Nucleus accumbens (tissue), 56 donors: ENCODE measurements around the gene COL25A1.
"Not testable (repeated sequence)": the region's sequence is repeated elsewhere in the genome, so short reads cannot be mapped to it uniquely, and the experiment has no call there.

Experiments
- DNase-seq, 56 donors: peaks; one replicate each; lab custom pipeline; 2025; lab: John Stamatoyannopoulos, UW

Gene COL25A1

DNA sequence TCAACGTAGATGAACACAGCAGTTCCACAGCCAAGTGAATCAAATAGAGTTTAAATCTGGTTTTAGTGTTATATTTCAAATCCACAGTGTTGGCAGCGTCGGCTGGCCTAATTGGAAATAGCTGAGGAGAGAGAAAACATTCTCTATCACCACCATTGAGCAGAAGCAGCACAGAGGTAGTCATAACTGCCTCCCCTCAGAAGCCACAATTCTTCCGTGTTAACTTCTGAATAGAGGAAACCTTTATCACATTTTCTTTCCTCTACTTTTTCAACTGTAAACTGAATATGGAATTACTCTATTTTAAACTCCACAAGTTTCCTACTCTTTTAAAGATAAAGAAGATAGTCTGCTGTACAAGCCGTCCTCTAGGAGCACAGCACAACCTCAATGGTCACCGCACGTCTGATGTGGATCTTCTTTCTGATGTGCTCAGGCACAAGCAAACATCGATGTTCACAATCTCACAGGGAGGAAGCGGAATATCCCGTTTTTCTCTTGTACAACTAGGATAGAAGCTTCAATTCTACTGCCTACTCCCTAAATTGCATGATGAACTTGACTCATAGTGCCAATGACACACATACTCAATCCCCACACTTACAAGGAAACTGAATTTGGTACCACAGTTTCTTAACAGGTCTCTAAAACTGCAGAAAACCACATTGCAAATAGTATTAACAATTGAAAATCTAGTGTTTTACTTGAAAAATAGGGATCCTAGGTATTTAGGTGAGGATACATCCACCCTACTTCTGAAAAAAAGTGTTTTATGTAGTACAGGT is 321.8 kb downstream of the COL25A1 start:
- no peak for DNase-seq

DNA sequence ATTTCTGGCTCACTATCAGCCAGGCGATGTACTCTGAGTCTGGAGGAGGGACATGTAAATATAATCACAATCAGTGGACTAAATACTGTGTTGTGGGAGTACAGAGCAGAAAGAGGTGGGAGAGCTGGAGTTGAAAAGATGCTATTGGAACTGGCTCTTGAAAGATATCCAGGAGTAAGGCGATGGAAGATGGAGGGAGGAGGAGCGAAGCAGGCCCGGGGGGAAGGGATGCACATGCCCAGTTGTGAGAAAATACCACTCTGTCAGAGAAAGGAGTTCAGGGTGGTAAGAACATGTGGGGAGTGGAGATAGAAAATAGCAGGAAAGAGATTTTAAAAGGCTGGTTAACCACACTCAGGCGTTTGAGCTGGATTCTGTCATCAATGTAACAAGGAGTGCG is 322.7 kb downstream of the COL25A1 start:
- DNase-seq = no peak

DNA sequence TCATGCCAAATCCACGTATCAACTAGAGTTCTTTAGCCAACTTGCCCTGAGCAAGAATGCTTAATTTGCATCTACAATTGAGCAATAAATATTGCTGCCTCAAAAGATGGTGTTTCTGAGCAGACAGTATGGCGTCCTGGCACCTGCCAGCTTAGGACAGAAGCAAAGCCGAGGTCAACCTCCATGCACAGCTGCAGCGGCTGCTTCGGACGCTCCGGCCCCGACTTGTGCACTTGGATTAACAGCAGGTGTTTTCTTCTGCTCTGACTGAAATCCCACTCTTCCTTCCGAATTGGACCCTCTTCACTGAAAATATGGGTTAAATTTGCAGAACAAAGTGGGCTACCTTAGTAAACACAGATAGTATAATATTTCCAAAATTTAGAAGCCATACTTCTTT is 324.4 kb downstream of the COL25A1 start:
- DNase-seq = no peak

DNA sequence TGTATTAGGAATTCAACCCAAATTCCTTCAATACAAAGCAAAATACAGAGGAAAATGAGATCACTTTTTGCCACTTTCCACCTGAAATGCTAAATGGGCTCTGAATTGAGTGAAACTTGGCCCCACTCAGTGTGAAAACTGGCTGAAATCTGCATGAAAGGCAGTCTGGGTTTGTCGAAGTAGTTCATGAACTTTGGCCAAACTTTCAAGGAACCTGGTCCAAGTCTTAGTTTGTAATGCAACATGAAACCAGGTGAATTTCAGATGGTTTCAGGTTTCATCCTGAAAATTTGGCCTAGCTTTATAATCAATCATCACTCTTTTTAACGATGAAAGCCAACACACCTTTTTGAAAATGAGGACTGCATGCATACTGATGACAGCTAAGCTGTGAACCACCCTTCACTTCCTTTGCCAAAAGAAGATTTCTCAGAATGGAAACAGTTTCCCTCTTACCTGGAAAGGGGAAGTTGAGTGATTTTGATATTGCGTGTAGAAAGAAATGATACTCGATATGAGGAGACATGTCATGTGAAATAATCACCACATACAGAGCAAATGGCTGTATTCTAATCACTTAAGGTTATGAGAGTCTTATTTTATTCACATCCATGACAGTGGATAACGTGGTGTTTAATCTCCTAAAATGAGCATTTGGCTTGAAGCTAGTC is 329.7 kb downstream of the COL25A1 start:
- no peak for DNase-seq

DNA sequence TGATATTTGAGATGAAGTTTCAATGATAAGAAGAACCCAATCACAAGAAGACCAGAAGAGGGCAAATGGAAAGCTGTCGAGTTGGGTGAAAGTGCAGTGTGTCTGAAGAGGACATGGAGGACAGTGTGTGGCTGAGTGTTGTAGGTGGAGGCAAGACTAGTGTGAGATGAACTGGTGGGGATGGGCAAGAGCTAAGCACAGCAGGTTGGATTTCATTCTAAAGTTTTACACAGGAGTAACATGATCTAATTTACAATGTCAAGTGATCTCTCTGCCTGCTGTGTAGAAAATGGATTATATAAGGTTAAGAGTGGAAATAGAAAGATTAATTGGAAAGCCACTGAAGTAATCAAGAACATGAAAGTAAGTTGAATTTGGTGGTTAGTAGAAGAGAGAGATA is 331.0 kb downstream of the COL25A1 start:
- DNase-seq = no peak

DNA sequence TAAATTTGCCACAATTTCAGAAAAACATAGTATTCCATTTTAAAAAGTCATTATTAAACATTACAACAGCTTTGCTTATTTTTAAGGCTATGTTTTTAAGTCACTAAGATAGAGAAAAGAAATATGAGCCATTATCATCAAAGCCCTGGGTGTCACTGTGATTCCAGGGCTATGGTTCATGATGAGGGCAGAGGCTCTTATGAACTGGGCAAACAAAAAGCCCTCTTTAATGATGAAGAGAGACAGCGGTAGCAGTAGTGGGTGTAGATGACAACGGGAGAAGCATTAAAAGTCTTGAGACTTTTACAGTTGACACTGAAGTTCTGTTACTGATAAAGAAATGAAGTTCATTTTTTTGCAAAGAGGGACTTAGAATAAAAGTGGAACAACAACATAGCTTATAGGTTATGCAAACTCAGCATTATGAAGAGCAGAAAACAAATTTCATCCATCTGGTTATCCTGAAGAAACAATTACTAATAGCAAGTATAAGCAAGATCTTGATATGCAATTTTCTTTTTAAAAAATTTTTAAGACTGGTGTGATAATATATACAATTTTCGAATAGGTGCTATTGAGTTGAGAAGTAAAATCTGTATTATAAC is 336.9 kb downstream of the COL25A1 start:
- no peak for DNase-seq

DNA sequence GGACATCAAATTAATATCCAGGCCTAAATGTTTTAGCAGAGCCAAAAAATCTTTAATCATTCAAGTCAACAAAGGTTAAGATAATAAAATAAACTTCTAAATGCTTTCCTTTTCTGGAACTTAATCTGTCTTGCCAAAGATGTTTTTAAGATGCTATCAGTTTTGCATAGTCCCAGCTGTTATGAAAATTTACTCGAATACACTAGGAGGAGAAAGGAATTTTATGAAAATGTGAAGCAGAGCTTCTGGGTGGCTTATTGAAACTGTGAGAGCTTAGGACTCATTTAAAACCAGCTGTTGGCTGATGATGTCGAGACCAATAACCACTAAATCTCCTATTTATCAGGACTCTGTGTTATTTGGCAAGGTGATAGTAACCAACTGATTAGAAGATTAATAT is 337.4 kb downstream of the COL25A1 start:
- no peak for DNase-seq

DNA sequence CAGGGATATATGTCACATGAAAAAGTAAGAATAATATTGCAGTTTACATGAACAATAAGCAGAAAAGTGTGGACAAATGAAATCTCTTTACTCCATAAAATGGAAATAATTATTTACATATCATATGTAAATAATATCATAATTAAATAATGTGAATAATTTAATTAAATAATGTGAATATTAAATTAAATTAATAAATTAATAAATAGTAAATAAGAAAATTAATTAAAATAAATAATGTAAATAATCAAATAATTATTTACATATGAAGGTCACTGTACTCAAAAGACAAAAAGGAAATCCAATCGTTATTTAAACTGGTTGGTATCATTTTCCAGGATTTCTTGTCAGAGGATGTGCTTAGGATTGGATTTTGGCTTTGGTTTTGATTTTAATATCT is 338.5 kb downstream of the COL25A1 start:
- no peak for DNase-seq

DNA sequence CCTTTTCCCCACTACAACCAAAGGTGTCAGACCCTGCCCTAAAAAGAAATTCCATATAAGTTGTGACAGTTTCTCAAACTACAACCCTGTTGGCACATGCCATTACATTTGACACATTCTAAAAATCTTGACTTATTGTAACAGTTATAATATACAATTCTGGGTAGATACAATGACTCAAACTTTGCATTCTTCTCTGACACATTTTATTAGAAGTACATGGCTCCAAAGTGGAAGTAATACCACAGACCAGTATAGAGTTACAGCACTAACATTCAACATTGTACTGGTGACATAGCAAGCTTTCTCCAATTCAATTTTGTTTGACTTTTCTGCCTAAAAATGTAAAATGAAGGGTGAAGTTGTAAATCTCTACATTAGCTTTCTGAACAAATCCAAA is 343.0 kb downstream of the COL25A1 start:
- no peak for DNase-seq

DNA sequence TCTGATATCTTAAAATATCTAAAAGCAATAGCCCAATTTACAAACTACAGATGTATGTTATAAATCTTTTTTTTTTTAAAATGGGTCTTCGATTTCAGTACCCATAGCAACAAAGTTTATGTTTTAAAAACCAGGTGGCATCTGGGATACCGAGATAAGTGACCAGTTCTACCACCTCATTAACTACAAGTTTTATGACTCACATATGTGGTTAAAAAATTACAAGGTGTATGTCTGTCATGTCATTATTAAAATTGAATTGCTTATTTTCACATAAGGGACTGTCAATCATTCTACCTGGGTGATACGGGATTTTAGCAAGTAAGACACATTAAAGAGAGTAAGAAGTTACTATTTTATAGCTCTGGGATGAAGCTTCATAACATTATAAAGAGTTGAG is 347.6 kb downstream of the COL25A1 start:
- no peak for DNase-seq

DNA sequence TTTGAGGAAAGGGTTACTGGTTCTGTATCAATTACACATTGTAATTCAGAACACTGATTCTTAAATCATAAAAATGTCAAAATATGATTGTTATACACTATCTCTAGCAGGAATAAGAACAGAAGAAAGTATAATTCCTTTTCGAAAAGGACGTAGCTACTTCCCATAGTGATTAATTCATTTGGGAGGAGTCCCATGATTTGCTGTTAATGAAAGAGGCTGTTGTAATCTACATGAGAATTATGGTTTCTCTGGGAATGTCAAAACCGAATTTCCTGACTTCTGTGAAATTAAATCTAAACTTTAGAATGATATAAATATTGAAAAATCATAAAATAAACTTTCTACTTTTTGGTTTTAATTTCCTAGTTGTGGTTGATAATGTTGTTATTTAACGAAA is 348.5 kb downstream of the COL25A1 start:
- no peak for DNase-seq

DNA sequence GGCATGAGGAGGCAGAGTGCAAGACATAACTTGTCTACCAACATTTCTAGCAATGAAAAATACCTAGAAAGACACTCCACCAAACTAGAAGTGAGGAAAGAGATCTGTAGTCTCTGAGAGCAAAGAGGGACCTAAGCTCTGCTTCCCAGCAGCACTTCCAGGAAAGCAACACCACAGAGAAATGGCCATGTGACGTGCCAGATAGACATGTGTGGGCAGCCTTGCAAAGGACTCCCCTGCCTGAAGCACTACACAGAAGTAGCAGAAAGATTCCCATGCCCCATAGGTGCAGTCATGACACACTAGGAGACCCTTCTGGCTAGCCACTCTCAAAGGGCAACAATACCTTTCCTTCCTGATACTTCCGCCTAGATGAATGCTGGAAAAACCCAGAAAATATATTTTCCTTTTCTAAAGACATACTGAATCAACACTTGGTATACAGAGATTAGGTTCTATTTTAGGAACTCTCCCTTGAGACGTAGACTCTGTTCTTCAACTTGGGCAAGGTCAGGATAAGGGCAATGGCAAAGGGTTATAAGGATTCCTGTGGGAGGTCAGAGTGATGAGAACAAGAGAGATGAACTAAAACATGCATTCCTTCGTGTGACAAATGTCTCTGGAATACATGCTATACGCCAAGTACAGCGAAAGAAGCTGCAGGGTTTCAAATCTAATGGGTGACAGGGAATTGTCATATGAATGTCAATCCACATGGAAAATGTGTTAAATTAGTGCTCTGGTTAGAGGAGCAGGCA is 352.1 kb downstream of the COL25A1 start:
- DNase-seq = no peak

DNA sequence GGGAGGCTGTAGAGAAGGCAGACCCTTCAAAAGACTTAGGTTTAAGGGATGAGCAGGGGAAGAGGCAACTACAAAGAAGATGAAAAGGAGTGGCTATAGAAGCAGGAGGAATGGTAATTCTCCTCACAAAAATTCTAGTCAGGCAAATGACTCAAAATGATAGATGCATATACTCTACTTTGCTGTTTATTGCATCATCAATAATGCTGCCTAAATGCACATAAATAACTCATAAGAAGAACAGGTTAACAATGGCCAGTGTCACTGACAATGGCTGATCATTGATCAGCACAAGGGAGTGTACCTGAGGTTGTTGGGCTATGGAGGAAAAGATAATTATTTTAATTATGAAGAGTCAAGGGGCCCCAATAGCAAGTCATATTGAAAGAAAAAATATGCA is 354.9 kb downstream of the COL25A1 start:
- no peak for DNase-seq

DNA sequence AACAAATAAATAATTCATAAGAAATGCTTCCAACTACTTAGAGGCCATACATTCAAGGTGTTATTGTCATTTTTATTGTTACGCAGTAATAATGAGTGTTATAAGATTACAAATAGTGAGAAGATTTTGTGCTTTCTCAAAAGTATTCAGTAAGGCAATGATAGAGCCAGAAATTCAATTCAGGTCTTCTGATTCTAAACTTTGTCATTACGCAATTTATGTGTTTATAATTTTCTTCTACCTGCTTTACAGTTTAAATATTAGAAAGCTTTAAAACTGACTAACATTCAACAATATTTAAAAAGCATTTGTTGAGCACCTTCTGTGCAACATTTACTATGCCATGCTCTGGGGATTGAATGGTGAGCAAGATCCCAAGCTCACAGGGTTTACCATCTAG is 356.2 kb downstream of the COL25A1 start:
- DNase-seq = no peak

DNA sequence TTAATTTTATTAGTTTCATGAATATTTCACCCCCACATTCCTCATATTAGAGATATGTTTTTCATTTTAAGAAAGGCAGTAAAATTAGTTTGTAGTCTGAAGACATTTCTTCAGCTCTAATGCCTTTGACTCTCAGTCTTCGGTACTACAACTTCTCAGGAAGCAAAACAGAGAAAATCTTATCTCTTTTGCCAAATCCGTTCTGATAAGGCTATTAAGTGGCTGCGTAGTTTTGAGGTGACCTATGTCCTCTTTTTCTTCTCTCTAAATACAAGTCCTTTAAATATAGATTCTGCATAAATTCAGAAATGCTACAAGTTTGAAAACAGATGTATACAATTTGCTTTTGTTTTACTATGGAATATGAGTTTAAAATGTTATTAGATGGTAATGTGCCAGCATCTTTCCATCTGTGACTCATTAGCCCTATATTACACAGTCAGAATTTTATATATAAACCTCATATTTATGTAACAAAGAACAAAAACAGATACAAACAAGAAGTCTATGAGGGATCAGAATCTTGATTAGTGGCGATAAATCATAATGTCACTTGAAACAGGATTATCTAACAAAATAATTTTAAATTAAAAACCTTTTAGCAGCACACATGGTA is 358.4 kb downstream of the COL25A1 start:
- DNase-seq = no peak

DNA sequence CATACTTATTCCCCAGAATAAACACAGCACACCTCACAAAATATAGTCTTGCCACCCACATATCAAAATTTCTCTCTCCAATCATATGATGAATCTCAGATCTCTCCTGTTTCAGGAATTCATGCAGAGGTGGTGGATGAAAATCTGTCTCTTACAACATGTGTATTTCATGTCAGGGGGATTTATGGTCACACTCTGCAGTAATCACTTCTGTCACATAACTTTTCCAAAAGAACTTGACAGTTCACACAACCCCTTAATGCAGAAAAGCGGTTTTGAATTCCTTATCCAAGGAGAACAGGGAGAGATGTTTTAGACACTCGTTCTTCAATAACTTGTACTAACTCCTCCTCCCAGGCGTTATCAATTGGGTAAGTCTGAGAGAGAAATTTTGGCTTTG is 359.1 kb downstream of the COL25A1 start:
- DNase-seq = no peak

DNA sequence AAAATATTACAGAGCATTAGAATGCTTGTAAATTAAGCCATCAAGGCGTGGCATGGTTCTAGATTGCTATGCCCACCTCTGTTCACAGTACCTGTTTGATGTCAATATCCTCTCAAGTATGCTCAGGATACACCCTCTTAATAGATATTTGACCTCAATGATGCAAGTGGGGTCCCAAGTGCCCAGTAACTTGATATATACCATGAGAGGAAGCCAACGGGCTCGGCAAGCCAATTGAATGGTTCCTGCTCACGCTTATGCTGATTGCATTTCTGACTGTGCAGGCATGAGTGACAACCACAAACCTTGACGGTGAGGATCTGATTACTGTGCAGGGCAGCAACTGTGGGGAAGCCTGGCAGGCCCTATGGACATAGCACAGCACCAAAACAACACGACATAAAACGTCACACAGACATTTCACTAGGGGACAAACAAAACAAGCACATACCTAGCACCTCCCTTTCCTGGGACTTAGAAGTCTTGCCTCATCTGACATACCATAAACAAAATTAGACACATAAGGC is 360.5 kb downstream of the COL25A1 start:
- no peak for DNase-seq

DNA sequence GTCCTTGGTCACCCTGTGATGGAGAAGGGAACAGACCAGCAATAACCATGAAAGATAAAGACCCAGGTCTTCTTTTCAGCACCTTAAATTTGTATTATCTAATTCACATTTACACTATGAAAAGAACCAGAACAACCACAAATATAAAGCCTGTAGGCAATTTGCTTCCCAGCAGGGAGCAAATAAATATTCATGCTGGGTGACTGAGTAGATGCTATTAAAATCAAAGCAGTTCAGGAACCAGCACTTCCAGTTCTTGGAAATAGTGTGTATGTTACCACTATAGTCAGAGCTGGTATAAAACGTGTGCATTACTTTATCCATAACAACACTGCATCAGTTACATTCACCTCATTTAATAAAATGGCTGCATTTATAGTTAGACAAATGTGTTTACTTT is 361.8 kb downstream of the COL25A1 start:
- no peak for DNase-seq

DNA sequence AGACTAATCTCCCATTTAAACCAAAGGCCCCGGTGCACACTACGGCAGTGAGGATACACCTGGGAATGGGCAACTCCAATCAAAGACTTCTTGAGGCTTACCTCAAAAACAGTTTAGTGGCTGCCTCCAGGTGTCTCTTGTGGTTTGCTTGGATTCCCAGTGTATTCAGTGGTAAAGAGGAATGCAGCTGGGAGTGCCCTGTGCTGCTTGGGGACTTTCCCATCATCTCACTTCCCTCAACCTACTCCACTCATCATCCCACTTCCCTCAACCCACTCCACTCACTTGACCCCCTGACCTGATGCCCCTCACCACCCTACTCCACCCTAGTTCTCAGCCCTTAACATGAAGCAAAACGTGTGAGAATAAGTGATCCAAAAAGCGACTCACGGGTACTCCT is 362.3 kb downstream of the COL25A1 start:
- DNase-seq = no peak

DNA sequence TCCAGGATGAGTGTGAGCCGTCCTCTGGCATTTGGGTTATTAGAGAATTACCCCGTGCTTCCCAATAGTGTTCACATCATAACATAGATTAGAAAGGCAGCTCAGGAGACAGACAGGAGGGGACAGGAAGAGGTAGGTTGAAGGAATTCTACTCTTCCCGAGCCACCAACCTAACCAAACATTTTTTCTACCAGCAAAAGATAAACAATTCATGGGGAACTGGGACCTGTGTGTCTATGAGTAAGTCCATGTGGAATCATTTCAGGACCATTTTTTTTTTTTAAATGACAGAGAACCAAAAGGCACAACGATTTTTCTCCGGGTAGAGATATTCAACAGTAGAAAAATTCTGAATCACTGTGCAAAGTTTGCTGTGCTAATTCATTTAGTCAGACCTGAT is 365.4 kb downstream of the COL25A1 start:
- DNase-seq = no peak

DNA sequence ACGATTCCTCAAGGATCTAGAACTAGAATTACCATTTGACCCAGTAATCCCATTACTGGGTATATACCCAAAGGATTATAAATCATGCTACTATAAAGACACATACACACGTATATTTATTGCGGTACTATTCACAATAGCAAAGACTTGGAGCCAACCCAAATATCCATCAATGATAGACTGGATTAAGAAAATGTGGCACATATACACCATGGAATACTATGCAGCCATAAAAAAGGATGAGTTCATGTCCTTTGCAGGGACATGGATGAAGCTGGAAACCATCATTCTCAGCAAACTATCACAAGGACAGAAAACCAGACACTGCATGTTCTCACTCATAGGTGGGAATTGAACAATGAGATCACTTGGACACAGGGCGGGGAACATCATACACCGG is 368.5 kb downstream of the COL25A1 start:
- DNase-seq = not testable (repeated sequence)
